ENCODE results near the gene INTS6L.
A peak's percentile ranks its signal among the peaks of the same experiment; 100 is the strongest.

Gene INTS6L

DNA sequence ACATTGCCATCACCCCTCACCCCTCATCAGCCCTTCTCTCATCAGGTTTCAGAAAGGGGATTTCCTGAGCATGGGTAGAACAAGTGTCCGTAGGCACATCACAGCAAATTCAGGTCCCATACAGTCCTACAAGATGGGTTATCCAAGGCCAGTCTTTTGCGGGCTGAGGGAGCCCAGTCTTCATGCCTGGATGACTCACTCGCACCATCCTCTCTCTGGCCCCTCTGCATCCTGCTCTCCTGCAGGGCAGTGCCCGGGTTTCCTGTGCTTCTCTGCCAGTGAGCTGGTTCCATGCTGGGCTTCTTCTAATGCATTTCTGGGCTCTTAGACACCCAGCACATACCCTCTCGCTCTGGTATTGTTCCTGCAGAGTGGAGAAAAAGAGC, 7.3 kb upstream of the INTS6L start:
- Histone ChIP-seq H3K27me3 (ENCODE audit: control insufficient read depth, insufficient read depth, low read length) (no peaks in the 10 kb centered on the region), H3K9ac (no peak overlapping the region), H3K4me1 (no peaks in the 10 kb centered on the region), H3K4me3 (ENCODE audit: low read depth, low read length) (no peak overlapping the region), H3K27ac (no peak overlapping the region), H3K79me2 (no peaks in the 10 kb centered on the region), H3K36me3 (ENCODE audit: control insufficient read depth, insufficient read depth, low read length) (no peaks in the 10 kb centered on the region), H3K4me2 (ENCODE audit: low read length) (no peak overlapping the region), H3K9me3 (ENCODE audit: control insufficient read depth, low read length) (no peaks in the 10 kb centered on the region), H2AFZ (no peak overlapping the region)
- TF ChIP-seq, protein P1, sequence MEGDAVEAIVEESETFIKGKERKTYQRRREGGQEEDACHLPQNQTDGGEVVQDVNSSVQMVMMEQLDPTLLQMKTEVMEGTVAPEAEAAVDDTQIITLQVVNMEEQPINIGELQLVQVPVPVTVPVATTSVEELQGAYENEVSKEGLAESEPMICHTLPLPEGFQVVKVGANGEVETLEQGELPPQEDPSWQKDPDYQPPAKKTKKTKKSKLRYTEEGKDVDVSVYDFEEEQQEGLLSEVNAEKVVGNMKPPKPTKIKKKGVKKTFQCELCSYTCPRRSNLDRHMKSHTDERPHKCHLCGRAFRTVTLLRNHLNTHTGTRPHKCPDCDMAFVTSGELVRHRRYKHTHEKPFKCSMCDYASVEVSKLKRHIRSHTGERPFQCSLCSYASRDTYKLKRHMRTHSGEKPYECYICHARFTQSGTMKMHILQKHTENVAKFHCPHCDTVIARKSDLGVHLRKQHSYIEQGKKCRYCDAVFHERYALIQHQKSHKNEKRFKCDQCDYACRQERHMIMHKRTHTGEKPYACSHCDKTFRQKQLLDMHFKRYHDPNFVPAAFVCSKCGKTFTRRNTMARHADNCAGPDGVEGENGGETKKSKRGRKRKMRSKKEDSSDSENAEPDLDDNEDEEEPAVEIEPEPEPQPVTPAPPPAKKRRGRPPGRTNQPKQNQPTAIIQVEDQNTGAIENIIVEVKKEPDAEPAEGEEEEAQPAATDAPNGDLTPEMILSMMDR (IDR thresholded peaks at IDR 0.05), result no peak

DNA sequence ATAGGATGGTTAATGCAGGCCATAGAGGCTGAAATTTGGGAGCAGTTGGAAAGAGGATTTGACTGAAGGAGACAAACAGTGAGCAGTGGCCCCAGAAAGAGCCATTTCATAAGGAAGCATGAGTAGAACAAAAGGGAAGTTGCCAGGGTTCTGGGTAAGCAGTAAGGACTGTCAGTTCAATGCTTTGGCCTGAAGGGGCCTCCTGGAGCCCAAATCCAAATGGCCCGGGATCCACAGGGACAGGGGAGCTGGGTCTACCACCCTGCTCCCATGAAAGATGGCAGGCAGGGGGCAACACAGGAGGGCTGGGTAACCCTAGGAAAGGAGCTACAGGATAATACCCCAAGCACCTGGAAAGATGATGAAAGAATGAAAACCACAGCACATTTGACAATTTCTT, 4.1 kb upstream of the INTS6L start:
- H3K36me3 ChIP-seq (ENCODE audit: control insufficient read depth, insufficient read depth, low read length), result no peaks in the 10 kb centered on the region
- no peak overlapping the region for H2AFZ ChIP-seq
- no peak overlapping the region for H3K9ac ChIP-seq
- no peaks in the 10 kb centered on the region for H3K27me3 ChIP-seq (ENCODE audit: control insufficient read depth, insufficient read depth, low read length)
- H3K4me1 ChIP-seq, result no peaks in the 10 kb centered on the region
- H3K4me3 ChIP-seq (ENCODE audit: low read depth, low read length), result no peak overlapping the region
- no peak overlapping the region for H3K4me2 ChIP-seq (ENCODE audit: low read length)
- no peaks in the 10 kb centered on the region for H3K9me3 ChIP-seq (ENCODE audit: control insufficient read depth, low read length)
- H3K79me2 ChIP-seq, result no peaks in the 10 kb centered on the region
- no peak overlapping the region for H3K27ac ChIP-seq
- TF ChIP-seq, protein P1 (IDR thresholded peaks at IDR 0.05), result no peak

DNA sequence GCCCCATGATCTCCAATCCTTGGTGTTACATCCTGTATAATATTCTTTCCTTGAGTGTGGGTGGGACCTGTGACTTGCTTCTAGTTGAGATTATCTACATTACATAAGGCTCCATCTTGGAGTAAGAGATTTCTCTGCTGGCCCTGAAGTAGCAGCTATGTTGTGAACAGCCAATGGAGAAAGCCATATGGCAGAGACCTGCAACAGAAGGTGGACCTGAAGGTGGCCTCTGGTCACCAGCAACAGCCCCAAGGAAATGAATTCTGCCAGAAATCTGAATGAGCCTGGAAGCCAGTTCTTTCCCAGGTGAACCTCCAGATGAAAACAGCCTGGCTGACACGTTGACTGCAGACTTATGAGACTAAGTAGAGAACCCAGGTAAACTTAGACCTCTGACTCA, 2.3 kb upstream of the INTS6L start:
- TF ChIP-seq, protein P1 (IDR thresholded peaks at IDR 0.05), result no peak
- Histone ChIP-seq H3K4me1 (no peaks in the 10 kb centered on the region), H3K4me2 (ENCODE audit: low read length) (no peak overlapping the region)

DNA sequence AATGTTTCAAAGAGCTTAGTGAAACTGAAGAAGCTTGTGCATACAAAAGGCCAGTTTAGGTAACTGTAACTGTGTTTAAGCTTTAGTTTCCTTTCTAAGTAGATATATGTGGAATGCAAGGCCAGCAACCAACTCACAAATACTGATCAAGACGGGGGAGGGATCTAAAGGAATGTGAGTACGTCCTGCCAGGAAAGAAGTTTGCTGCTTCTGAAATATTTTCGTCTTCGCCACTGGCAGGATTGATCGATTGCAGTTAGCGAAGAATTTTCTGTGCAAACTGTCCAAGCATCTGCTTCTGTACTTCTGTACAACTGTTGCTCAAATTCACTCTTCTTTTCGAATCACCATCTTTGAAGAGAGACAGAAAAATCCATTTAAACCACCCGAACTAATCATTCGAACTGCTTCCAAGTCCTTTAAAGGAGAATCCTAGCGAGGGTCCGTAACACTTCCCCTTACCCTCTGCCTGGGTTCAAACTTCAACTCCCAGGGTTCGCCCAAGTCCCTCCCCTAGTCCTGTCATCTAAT, 373 bp upstream of the INTS6L start:
- H3K4me3 ChIP-seq (ENCODE audit: low read depth, low read length), result peak overlapping the region; percentile 66
- no peaks in the 10 kb centered on the region for H3K79me2 ChIP-seq
- peak overlapping the region; percentile 4 for H3K4me2 ChIP-seq (ENCODE audit: low read length)
- peak overlapping the region; percentile 86 for H2AFZ ChIP-seq
- no peaks in the 10 kb centered on the region for H3K4me1 ChIP-seq
- no peaks in the 10 kb centered on the region for H3K9me3 ChIP-seq (ENCODE audit: control insufficient read depth, low read length)
- TF ChIP-seq, protein P1 (IDR thresholded peaks at IDR 0.05), result no peak
- no peaks in the 10 kb centered on the region for H3K36me3 ChIP-seq (ENCODE audit: control insufficient read depth, insufficient read depth, low read length)
- H3K27me3 ChIP-seq (ENCODE audit: control insufficient read depth, insufficient read depth, low read length), result no peaks in the 10 kb centered on the region
- H3K27ac ChIP-seq, result peak overlapping the region; percentile 92
- no peak overlapping the region for H3K9ac ChIP-seq

More for the DNA sequence above, 2.3 kb upstream of the INTS6L start:
- H3K36me3 ChIP-seq (ENCODE audit: control insufficient read depth, insufficient read depth, low read length), result no peaks in the 10 kb centered on the region
- no peak overlapping the region for H2AFZ ChIP-seq
- no peak overlapping the region for H3K9ac ChIP-seq
- H3K4me3 ChIP-seq (ENCODE audit: low read depth, low read length), result no peak overlapping the region
- H3K9me3 ChIP-seq (ENCODE audit: control insufficient read depth, low read length), result no peaks in the 10 kb centered on the region
- H3K27ac ChIP-seq, result no peak overlapping the region
- H3K27me3 ChIP-seq (ENCODE audit: control insufficient read depth, insufficient read depth, low read length), result no peaks in the 10 kb centered on the region
- H3K79me2 ChIP-seq, result no peaks in the 10 kb centered on the region

DNA sequence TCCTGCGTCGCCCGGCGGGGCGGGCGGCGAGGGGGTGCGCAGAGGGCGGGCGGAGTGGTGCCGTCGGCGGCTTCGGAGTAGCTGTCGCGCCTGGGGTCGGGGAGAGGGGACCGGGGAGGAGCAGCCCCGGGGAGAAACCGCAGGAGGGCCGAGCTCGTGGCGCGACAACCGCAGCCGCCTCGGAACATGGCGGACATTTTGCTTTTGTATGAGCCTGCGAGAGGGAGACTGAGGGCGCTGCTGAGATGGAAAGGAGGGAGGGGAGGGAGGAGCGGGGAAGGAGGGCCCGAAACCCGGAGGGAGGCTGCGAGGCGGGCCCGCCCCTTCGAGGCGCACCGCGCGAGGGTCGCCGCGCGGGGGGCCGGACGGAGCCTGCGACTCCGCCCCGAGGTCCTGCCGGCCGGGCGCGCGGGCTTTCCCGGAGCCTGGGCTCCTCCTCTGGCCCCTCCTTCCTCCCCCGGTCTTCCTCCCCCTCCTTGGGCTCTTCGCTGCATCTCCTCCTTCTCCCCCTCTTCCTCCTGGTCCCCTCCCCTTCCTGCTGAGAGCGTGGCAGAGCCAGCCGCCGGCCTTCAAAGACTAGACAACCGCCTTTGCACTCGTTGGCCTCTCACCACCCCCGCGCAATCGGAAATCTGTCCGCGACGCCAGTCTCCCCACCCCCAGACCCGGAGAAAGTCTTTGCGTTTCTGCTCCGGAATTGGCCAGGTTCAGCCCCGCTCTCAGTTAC, 1.1 kb downstream of the INTS6L start:
- TF ChIP-seq, protein P1 (IDR thresholded peaks at IDR 0.05), result no peak

More for the DNA sequence above, 1.1 kb downstream of the INTS6L start:
- Histone ChIP-seq H3K36me3 (ENCODE audit: control insufficient read depth, insufficient read depth, low read length) (no peaks in the 10 kb centered on the region), H3K27ac (peak overlapping the region; percentile 92), H3K4me1 (no peaks in the 10 kb centered on the region), H3K4me2 (ENCODE audit: low read length) (peak overlapping the region; percentile 75), H3K9me3 (ENCODE audit: control insufficient read depth, low read length) (no peaks in the 10 kb centered on the region), H2AFZ (peak overlapping the region; percentile 91), H3K27me3 (ENCODE audit: control insufficient read depth, insufficient read depth, low read length) (no peaks in the 10 kb centered on the region), H3K4me3 (ENCODE audit: low read depth, low read length) (peak overlapping the region; percentile 66), H3K79me2 (no peaks in the 10 kb centered on the region), H3K9ac (peak overlapping the region; percentile 87)
